H1 (cell line): Measurements from ENCODE around the gene CYP46A1. TPM values are rescaled to one million over a fixed set of nuclear protein-coding genes. Genes with fewer than 3 reads are reported as not detected.

Source experiments
- CTCF ChIA-PET: fragments of 300-600 bp; sonication (Branson Sonifier 250); formaldehyde crosslinking; loops from one replicate; lab custom pipeline; 2021; ENCODE audit not compliant: partially characterized antibody; lab: Charles Lee
- POLR2A ChIA-PET: fragments of 300-600 bp; sonication (Branson Sonifier 250); formaldehyde crosslinking; loops from one replicate; lab custom pipeline; 2021; ENCODE audit warnings: inconsistent platforms; ENCODE audit not compliant: partially characterized antibody; lab: Charles Lee
- DNase-seq, 2 experiments: peaks; one replicate each; pipeline versions ENCODE4 v3.0.0 to v3.0.0-alpha.2; 2010 to 2022; ENCODE audit warnings: low spot score in 2 of 2, low read depth in 1 of 2, mixed read lengths in 1 of 2
- FAIRE-seq: peaks from 2 replicates; lab custom pipeline; 2011; peaks lifted over from hg19 to GRCh38; lab: Jason Lieb, UNC
- H2AFZ ChIP-seq: 2 replicates; pipeline ENCODE4 v1.8.1; 2012; ENCODE audit warnings: low read length, inconsistent platforms
- H2AK5ac ChIP-seq: 2 replicates; pipeline ENCODE4 v1.6.1; 2013; ENCODE audit warnings: low read depth, low read length
- H2BK120ac ChIP-seq: replicated peaks from 2 replicates; pipeline ENCODE3; 2013; ENCODE audit warnings: low read depth, low read length, inconsistent platforms
- H2BK12ac ChIP-seq: 2 replicates; pipeline ENCODE4 v1.6.1; 2013; ENCODE audit warnings: low read depth, low read length
- H2BK15ac ChIP-seq: 2 replicates; pipeline ENCODE4 v1.6.1; 2013; ENCODE audit warnings: low read length
- H2BK20ac ChIP-seq: 2 replicates; pipeline ENCODE4 v1.6.1; 2013; ENCODE audit warnings: low read length
- H2BK5ac ChIP-seq: 2 replicates; pipeline ENCODE4 v1.6.1; 2013; ENCODE audit warnings: low read depth, low read length
- H3K14ac ChIP-seq: 2 replicates; pipeline ENCODE4 v1.6.1; 2013; ENCODE audit warnings: inconsistent platforms; ENCODE audit not compliant: insufficient read length
- H3K18ac ChIP-seq: 2 replicates; pipeline ENCODE4 v1.6.1; 2013; ENCODE audit warnings: low read length; ENCODE audit errors: extremely low read depth
- H3K23ac ChIP-seq: 2 replicates; pipeline ENCODE4 v1.6.1; 2013; ENCODE audit warnings: inconsistent platforms; ENCODE audit not compliant: insufficient read length
- H3K23me2 ChIP-seq: 2 replicates; pipeline ENCODE4 v1.6.1; 2013; ENCODE audit warnings: low read depth, low read length
- H3K27ac ChIP-seq: 2 replicates; pipeline ENCODE4 v1.6.1; 2011; ENCODE audit warnings: low read depth, low read length, inconsistent platforms
- H3K27me3 ChIP-seq, 4 experiments: replicated peaks in 1 of 4; 1 replicate in 1 of 4; 2 replicates in 3 of 4; pipeline versions ENCODE4 v1.6.1 to v1.8.1; 2011 to 2013; ENCODE audit warnings: low read length in 3 of 4, mild to moderate bottlenecking in 3 of 4, inconsistent platforms in 2 of 4, mixed read lengths in 2 of 4, moderate library complexity in 1 of 4; ENCODE audit not compliant: control insufficient read depth in 3 of 4, insufficient read depth in 3 of 4; ENCODE audit errors: extremely low read depth in 1 of 4
- H3K36me3 ChIP-seq, 4 experiments: 2 replicates each; pipeline versions ENCODE4 v1.6.1 to v1.8.1; 2011 to 2013; ENCODE audit warnings: mild to moderate bottlenecking in 4 of 4, low read length in 3 of 4, moderate library complexity in 2 of 4, control low read depth in 1 of 4, inconsistent platforms in 1 of 4; ENCODE audit not compliant: insufficient read depth in 4 of 4, control insufficient read depth in 2 of 4
- H3K4ac ChIP-seq: replicated peaks from 2 replicates; pipeline ENCODE3; 2013; ENCODE audit warnings: low read length, low read depth, mixed read lengths, inconsistent platforms; ENCODE audit not compliant: insufficient read length
- H3K4me1 ChIP-seq, 4 experiments: replicated peaks in 1 of 4; 1 replicate in 1 of 4; 2 replicates in 3 of 4; pipeline versions ENCODE4 v1.6.1 to v1.8.1; 2011 to 2013; ENCODE audit warnings: low read length in 3 of 4, inconsistent platforms in 2 of 4, mixed read lengths in 1 of 4; ENCODE audit not compliant: insufficient read depth in 4 of 4, control insufficient read depth in 3 of 4
- H3K4me2 ChIP-seq, 2 experiments: 2 replicates each; pipeline versions ENCODE4 v1.6.1 to v1.8.1; 2011 to 2013; ENCODE audit warnings: low read depth in 2 of 2, low read length in 2 of 2, control low read depth in 1 of 2, inconsistent platforms in 1 of 2, mild to moderate bottlenecking in 1 of 2; ENCODE audit not compliant: insufficient read depth in 1 of 2
- H3K4me3 ChIP-seq, 4 experiments: fragments of 200-600, 300-600 bp in 1 of 4; sonication (generic), shearing (Covaris generic), sonication (Bioruptor Twin) in 1 of 4; 2 replicates each; pipeline versions ENCODE4 v1.5.1 to v1.8.1; 2011 to 2016; ENCODE audit warnings: low read length in 4 of 4, low read depth in 3 of 4, control low read depth in 2 of 4, inconsistent platforms in 2 of 4, mild to moderate bottlenecking in 2 of 4, mixed read lengths in 1 of 4, moderate library complexity in 1 of 4; ENCODE audit not compliant: insufficient read depth in 2 of 4; ENCODE audit errors: extremely low read depth in 1 of 4
- H3K56ac ChIP-seq: replicated peaks from 2 replicates; pipeline ENCODE3; 2013; ENCODE audit warnings: low read depth, mild to moderate bottlenecking, mixed read lengths, low read length, inconsistent platforms; ENCODE audit not compliant: insufficient read length
- H3K79me1 ChIP-seq: 2 replicates; pipeline ENCODE4 v1.6.1; 2013; ENCODE audit warnings: low read depth, low read length, control low read depth
- H3K79me2 ChIP-seq, 2 experiments: 2 replicates each; pipeline versions ENCODE4 v1.6.1 to v1.8.1; 2012 to 2013; ENCODE audit warnings: low read length in 2 of 2, mild to moderate bottlenecking in 2 of 2, inconsistent platforms in 1 of 2; ENCODE audit not compliant: insufficient read depth in 2 of 2, control insufficient read depth in 1 of 2
- H3K9ac ChIP-seq, 4 experiments: replicated peaks in 1 of 4; 1 replicate in 1 of 4; 2 replicates in 3 of 4; pipeline versions ENCODE4 v1.6.1 to v1.8.1; 2011 to 2013; ENCODE audit warnings: low read depth in 3 of 4, low read length in 3 of 4, control low read depth in 2 of 4, mild to moderate bottlenecking in 2 of 4, moderate library complexity in 2 of 4, inconsistent platforms in 1 of 4; ENCODE audit errors: extremely low read depth in 1 of 4
- H3K9me3 ChIP-seq, 2 experiments: 2 replicates each; pipeline versions ENCODE4 v1.6.1 to v1.8.1; 2012 to 2013; ENCODE audit warnings: mild to moderate bottlenecking in 2 of 2, moderate library complexity in 2 of 2, control low read depth in 1 of 2, inconsistent platforms in 1 of 2, low read depth in 1 of 2, low read length in 1 of 2, mixed read lengths in 1 of 2; ENCODE audit not compliant: insufficient read depth in 2 of 2
- H4K20me1 ChIP-seq, 2 experiments: replicated peaks in 1 of 2; 2 replicates each; pipeline versions ENCODE3 to v1.8.1; 2011 to 2013; ENCODE audit warnings: inconsistent platforms in 2 of 2, low read length in 2 of 2, mild to moderate bottlenecking in 1 of 2; ENCODE audit not compliant: insufficient read depth in 2 of 2, control insufficient read depth in 1 of 2
- H4K5ac ChIP-seq: 2 replicates; pipeline ENCODE4 v1.6.1; 2013; ENCODE audit warnings: low read length, low read depth, mixed read lengths, inconsistent platforms; ENCODE audit not compliant: insufficient read length
- H4K8ac ChIP-seq: 2 replicates; pipeline ENCODE4 v1.8.0; 2013; ENCODE audit warnings: mild to moderate bottlenecking, moderate library complexity, low read length, inconsistent platforms; ENCODE audit not compliant: insufficient read depth; ENCODE audit errors: extremely low read depth
- H4K91ac ChIP-seq: replicated peaks from 2 replicates; pipeline ENCODE3; 2013; ENCODE audit warnings: low read length, mixed read lengths, inconsistent platforms; ENCODE audit not compliant: insufficient read length
- CBX8 ChIP-seq: fragments of 300-800, 300-1000 bp; sonication (generic); IDR thresholded peaks from 2 replicates; pipeline ENCODE4 v1.7.1; 2016; ENCODE audit warnings: low read depth, low read length, borderline replicate concordance
- E2F6 ChIP-seq: IDR thresholded peaks from 2 replicates; pipeline ENCODE4 v1.6.1; 2012; ENCODE audit warnings: inconsistent platforms
- EGR1 ChIP-seq: IDR thresholded peaks from 2 replicates; pipeline ENCODE4 v1.6.1; 2011; ENCODE audit warnings: low read depth, low read length, borderline replicate concordance
- GABPA ChIP-seq: IDR thresholded peaks from 2 replicates; pipeline ENCODE4 v1.6.1; 2011; ENCODE audit warnings: mild to moderate bottlenecking, low read length, moderate library complexity, borderline replicate concordance; ENCODE audit not compliant: insufficient read depth
- HDAC2 ChIP-seq, 2 experiments: fragments of 300-600 bp in 1 of 2; sonication (generic) in 1 of 2; IDR thresholded peaks; 2 replicates each; pipeline ENCODE4 v1.6.1; 2011 to 2012; ENCODE audit warnings: low read depth in 2 of 2, low read length in 2 of 2, mild to moderate bottlenecking in 2 of 2, moderate library complexity in 2 of 2, borderline replicate concordance in 1 of 2, inconsistent platforms in 1 of 2
- MAFK ChIP-seq: IDR thresholded peaks from 2 replicates; pipeline ENCODE4 v1.6.1; 2012; ENCODE audit warnings: low read depth, mild to moderate bottlenecking, improper control_type of control experiment, low read length
- PHF8 ChIP-seq: fragments of 200-600 bp; sonication (generic); conservative IDR thresholded peaks from 2 replicates; pipeline ENCODE4 v1.7.1; 2012; ENCODE audit warnings: low read depth, mild to moderate bottlenecking, inconsistent platforms, low read length, moderate library complexity
- POLR2A ChIP-seq, 2 experiments: IDR thresholded peaks; 1 replicate in 1 of 2; 2 replicates in 1 of 2; pipeline ENCODE4 v1.6.1; 2011; ENCODE audit warnings: low read depth in 2 of 2, low read length in 2 of 2, mild to moderate bottlenecking in 2 of 2; ENCODE audit errors: control extremely low read depth in 1 of 2
- RXRA ChIP-seq: IDR thresholded peaks from 2 replicates; pipeline ENCODE4 v1.6.1; 2011; ENCODE audit warnings: low read depth, mild to moderate bottlenecking, low read length, moderate library complexity; ENCODE audit not compliant: insufficient read depth
- SP2 ChIP-seq: IDR thresholded peaks from 2 replicates; pipeline ENCODE4 v1.6.1; 2012; ENCODE audit warnings: mild to moderate bottlenecking, low read length, inconsistent platforms
- SP4 ChIP-seq: IDR thresholded peaks from 2 replicates; pipeline ENCODE4 v1.6.1; 2012; ENCODE audit warnings: low read length, inconsistent platforms
- SUZ12 ChIP-seq: fragments of 200-600 bp; sonication (generic); IDR thresholded peaks from 2 replicates; pipeline ENCODE4 v1.6.1; 2012; ENCODE audit warnings: mild to moderate bottlenecking, inconsistent platforms, low read length, moderate library complexity, mixed read lengths
- TAF1 ChIP-seq: IDR thresholded peaks from 2 replicates; pipeline ENCODE4 v1.6.1; 2011; ENCODE audit warnings: mild to moderate bottlenecking, low read depth, low read length
- TAF7 ChIP-seq: optimal IDR thresholded peaks from 2 replicates; pipeline ENCODE3; 2011; ENCODE audit warnings: low read depth, mild to moderate bottlenecking, inconsistent platforms, low read length, moderate library complexity, borderline replicate concordance
- WGBS, 2 experiments: shearing (Covaris generic) in 1 of 2; methylation state at CpG; one replicate each; pipeline versions ENCODE4 v1.1.6 to v1.1.7; 2013 to 2015; ENCODE audit warnings: low lambda C conversion rate in 2 of 2, mixed read lengths in 2 of 2, inconsistent platforms in 1 of 2, low coverage in 1 of 2, missing lambda C conversion rate in 1 of 2; ENCODE audit not compliant: insufficient replicate concordance in 2 of 2, insufficient coverage in 1 of 2, insufficient read length in 1 of 2; ENCODE audit errors: extremely low coverage in 1 of 2, missing lambda C conversion rate in 1 of 2; 5-methylcytosine and 5-hydroxymethylcytosine counted together
- polyA plus RNA-seq, 7 experiments: library from polyadenylated mRNA; depleted of rRNA in 3 of 7; stranded (reverse) in 5 of 7; unstranded in 2 of 7; fragments of >200 nt in 5 of 7; fragments of 200-250 nt in 2 of 7; gene quantifications; 1 replicate in 5 of 7; 2 replicates in 1 of 7; 4 replicates in 1 of 7; pipeline versions ENCODE4 v1.2.1 to v1.2.3, GENCODE V29; 2011 to 2013; ENCODE audit warnings: missing spikeins in 2 of 7, mixed read lengths in 2 of 7
- total RNA-seq: library from RNA; stranded (reverse); fragmentation: NEBNext Ultra II Directional; extraction: Animal tissue kit (Norgen Biotek cat#: 25700); gene quantifications from 2 replicates; pipeline ENCODE4 v1.2.1, GENCODE V29; 2021

Gene CYP46A1
- total and polyA plus RNA-seq, 2 of the 8 experiments (the other 6 are each of a cell fraction or from before 2014, with no cell fraction given), result 0.41 to 1.3 TPM

DNA sequence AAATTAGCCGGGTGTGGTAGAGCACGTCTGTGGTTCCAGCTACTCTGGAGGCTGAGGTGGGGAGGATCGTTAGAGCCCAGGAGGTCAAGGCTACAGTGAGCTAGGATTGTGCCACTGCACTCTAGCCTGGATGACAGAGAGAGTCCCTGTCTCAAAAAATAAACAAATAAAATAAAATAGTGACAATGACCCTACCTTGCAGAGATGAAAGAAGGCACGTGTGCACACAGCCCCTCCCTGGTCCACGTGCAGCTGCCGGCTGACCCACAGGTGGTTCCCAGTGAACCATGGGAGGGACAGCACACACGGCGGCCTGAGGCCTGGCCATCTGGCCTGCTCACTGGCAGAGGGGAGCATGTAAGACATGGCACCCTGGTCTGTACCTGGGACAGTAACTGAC lies 34.5 kb upstream of the CYP46A1 start:
- 84% methylated on average over 6 of the region's 8 CpGs; no CpG with 5 or more reads in 1 of the 2 experiments for WGBS, 2 experiments
- Histone ChIP-seq H4K91ac (no peak overlapping the region), H4K5ac (no peak overlapping the region), H3K79me1 (no peaks in the 10 kb centered on the region), H2AFZ (no peak overlapping the region), H2BK5ac (no peak overlapping the region), H2BK12ac (no peak overlapping the region), H3K23ac (no peak overlapping the region), H2BK20ac (no peak overlapping the region), H3K4me2 (no peak overlapping the region), H3K18ac (no peak overlapping the region), H2BK120ac (no peak overlapping the region), H3K14ac (no peak overlapping the region), H3K9ac (no peak overlapping the region), H3K27me3 (peaks cover 0 to 16% (median 12%) of the 10 kb centered on the region in 4 experiments; a peak in 6 of 7 replicates), H3K23me2 (peaks cover 9% of the 10 kb centered on the region; the same call in 1 of the 2 replicates), H3K4me3 (no peak overlapping the region), H2AK5ac (no peak overlapping the region), H4K20me1 (no peaks in the 10 kb centered on the region), H3K4ac (no peak overlapping the region), H3K27ac (no peak overlapping the region), H3K79me2 (no peaks in the 10 kb centered on the region), H3K56ac (no peak overlapping the region), H3K4me1 (peaks cover 0 to 9% (median 3%) of the 10 kb centered on the region in 4 experiments; a peak in 4 of 7 replicates), H4K8ac (no peak overlapping the region; the same call in 1 of the 2 replicates), H3K9me3 (no peaks in the 10 kb centered on the region), H2BK15ac (0 out of 2 replicates have a peak overlapping the region, but pooled peaks have one; percentile 72), H3K36me3 (no peaks in the 10 kb centered on the region)
- FAIRE-seq, result no peak
- ChIA-PET POLR2A (interaction anchor here (0.7 kb wide), 1 partner anchor 15 kb away, joined by 3 read pairs; no protein-coding TSS in a partner anchor), CTCF (interaction anchor here (1.1 to 1.4 kb wide), 3 partner anchors 19 to 37 kb away, joined by 3 to 4 read pairs (median 3); no protein-coding TSS in a partner anchor)
- no peak for DNase-seq
- TF ChIP-seq TAF7 (no peak), GABPA (no peak), EGR1 (no peak), RXRA (no peak), POLR2A (IDR thresholded peaks at IDR 0.05; ENCODE audit: control extremely low read depth in 1 of 2, low read depth in 2 of 2, low read length in 2 of 2) (no peak), SP2 (no peak), SUZ12 (no peak), TAF1 (no peak), MAFK (no peak), CBX8 (no peak), E2F6 (no peak), HDAC2 (IDR thresholded peaks at IDR 0.05; ENCODE audit: borderline replicate concordance in 1 of 2, low read depth in 2 of 2, low read length in 2 of 2) (no peak), PHF8 (no peak), SP4 (no peak)
